GM19035 (cell line): ENCODE results near the gene MAGEC3.
"Not testable (repeated sequence)": the region's sequence is repeated elsewhere in the genome, so short reads cannot be mapped to it uniquely, and the experiment has no call there.

ENCODE experiments used
- ATAC-seq: cut with Tn5 transposase; IDR thresholded peaks from one replicate; pipeline ENCODE4 v1.9.1; 2021; ENCODE audit not compliant: unreplicated experiment

The MAGEC3 gene, protein sequence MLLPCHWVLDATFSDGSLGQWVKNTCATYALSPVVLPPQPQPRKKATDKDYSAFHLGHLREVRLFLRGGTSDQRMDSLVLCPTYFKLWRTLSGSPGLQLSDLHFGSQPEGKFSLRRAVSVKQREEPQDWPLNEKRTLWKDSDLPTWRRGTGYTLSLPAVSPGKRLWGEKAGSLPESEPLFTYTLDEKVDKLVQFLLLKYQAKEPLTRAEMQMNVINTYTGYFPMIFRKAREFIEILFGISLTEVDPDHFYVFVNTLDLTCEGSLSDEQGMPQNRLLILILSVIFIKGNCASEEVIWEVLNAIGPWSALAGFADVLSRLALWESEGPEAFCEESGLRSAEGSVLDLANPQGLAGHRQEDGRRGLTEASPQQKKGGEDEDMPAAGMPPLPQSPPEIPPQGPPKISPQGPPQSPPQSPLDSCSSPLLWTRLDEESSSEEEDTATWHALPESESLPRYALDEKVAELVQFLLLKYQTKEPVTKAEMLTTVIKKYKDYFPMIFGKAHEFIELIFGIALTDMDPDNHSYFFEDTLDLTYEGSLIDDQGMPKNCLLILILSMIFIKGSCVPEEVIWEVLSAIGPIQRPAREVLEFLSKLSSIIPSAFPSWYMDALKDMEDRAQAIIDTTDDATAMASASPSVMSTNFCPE

DNA sequence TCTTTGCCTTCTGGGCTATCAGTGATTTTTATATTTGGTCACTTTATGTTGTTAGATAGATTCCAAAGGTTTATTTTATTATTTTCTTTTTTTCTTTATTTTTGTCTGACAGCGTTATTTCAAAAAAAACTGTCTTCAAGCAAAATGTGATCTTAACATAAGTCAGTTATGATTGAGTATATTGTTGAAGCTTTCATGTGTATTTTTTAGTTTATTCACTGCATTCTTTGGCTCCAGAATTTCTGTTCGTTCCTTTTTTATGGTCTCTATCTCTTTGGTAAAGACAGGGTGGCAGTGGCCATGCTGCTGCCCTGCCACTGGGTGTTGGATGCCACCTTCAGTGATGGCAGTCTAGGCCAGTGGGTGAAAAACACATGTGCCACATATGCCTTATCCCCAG lies at the start of gene MAGEC3:
TSS of gene MAGEC3 (plus strand) at position 301 of the 400 bp plus-strand sequence. CDS start at position 301, 0 bp downstream.
- no peak for ATAC-seq

DNA sequence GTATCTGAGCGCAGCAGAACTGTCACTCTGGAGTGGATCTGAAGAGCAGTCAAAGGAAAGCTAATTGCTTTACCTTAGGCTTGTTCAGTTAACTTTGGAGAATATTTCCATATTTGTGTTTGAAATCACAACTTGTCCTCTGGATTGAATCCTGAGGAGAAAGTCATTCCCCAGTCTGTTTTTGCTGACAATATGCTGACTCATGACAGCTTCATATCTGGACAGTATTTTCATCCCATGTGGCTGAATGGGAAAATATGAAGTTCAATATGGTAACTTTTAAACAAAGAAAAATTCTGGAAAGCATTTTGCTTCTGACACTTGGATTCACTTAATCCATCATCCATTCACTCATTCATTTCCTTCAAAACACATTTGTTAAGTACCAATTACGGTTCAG lies 46.3 kb upstream of the MAGEC3 start:
- no peak for ATAC-seq

DNA sequence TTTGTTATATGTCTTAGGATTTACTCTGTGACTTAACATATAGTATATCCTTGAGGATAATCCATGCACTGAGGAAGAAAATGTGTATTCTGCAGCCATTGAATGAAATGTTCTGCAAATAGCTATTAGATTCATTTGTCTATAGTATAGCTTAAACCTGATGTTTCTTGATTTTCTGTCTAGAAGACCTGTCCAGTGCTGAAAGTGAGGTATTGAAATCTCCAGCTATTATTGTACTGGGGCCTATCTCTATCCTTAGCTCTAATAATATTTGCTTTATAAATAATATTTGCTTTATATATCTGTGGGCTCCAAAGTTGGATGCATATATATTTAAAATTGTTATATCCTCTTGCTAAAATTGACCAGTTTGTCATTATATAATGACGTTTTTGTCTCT lies 26.7 kb upstream of the MAGEC3 start:
- no peak for ATAC-seq

DNA sequence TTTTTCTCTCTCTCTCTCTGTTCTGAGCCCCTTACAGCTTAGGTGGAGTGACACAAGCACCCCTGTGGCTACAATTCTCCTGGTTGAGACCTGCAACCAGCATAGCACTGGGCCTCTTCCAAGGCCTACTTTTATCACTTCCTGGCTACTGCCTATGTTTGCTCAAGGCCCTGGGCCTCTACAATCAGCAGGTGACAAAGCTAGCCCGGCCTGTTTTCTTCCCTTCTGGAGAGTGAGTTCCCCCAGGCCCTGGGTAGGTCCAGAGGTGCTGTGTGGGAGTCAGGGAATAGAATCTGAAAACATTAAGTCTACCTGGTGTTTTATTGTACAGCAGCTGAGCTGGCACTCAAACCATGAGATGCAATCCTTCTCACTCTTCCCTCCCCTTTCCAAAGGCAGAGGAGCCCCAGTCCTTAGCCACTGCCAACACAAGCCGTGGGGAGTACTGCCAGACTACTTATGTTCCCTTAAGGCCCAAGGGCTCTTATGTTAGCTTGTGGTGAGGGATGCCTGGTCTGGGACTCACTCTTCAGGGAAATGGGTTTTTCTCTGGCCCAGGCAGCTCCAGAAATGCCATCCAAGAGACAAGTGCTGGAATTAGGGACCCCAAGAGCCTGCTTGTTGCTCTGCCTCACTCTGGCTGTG lies 23.8 kb upstream of the MAGEC3 start:
- ATAC-seq: no peak

DNA sequence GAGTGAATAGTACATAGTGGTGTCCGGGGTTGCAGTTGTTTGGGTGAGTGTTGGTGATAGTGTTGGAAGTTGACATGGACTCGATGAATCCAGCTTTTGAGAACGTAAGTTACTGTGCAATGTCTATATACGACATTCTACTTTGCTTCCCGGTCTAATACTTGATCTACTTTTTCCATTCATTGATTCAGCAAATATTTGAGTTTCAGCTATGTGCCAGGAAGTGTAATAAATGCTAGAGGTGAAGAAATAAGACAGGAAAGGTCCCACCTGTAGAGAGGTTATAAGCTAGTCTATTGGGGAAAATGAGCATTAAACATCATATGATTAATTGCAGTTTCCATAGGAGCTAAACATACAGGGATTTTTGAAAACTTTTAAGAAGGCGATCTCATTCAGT lies 22.2 kb upstream of the MAGEC3 start:
- no peak for ATAC-seq

DNA sequence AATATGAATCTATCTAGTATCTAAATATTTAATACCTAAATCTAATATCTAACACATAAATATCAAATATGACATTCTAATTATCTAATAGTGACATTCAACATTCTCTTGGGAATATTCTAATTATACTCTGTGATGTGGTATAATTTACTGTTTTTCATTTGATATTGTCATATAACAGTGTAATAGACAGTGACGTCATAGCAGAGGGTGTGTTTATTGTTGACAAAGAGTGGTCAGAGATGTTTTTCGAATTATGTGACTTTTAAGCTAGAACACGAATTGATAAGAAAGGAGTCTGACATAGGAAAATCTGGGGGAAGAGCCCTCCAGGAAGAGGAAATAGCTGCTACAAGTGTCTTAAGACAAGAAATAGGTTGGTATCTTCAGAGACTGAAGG lies 5.9 kb upstream of the MAGEC3 start:
- no peak for ATAC-seq

DNA sequence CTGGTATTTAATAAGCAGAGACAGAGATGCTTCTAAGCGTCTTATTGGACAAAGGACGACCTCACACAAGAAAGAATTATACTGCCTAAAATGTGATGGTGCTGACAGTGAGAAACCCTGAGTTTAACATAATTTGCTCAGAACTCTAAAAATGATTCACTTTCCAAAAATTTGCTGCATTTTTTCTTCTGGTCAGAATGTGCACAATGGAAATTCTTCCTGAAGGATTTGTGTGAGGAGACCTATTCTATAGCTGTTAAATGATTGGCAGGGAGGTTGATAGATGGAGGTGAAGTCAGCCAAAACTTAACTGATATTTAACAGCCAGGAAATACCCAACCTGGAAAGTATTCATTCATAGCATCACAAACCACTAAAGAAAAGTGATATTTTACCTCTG lies 1.7 kb downstream of the MAGEC3 start:
- no peak for ATAC-seq

DNA sequence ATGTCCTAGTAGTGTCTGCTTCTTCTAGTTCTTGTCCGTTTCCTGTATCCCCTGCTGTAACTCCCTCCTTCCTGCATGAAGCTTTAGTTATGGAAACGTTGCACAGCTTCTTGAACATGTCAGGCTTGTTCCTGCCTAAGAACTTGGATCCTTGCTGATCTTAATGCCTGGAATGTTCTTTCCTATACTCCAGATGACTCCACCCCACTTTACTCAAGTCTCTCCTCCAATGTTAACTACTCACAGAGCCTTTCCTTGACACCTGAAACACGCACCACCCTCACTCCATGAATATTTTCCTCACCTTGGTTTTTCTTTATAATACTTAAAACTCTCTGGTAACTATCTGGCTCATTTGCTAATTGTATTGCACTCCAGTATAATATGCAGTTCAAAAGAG lies 19.4 kb downstream of the MAGEC3 start:
- ATAC-seq: no peak

DNA sequence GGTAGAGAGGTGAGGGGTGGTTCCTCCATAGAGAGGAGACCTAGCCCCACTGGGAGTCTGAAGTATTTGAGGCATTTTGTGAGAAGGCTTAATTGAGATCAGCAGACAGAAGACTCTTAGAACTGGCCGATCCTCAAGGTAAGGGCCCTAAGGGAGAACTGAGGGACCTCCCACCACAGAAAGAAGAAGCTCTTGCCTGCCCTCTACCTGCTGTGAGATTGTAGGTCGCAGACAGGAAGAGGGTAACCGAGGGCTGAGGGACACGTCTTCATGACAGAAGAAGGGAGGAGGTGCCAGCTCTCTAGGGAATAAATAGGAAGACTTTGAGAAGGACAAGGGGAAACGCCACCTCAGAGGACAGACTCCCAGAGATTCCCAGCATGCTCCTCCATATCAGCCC lies 41.5 kb downstream of the MAGEC3 start:
- no peak for ATAC-seq

DNA sequence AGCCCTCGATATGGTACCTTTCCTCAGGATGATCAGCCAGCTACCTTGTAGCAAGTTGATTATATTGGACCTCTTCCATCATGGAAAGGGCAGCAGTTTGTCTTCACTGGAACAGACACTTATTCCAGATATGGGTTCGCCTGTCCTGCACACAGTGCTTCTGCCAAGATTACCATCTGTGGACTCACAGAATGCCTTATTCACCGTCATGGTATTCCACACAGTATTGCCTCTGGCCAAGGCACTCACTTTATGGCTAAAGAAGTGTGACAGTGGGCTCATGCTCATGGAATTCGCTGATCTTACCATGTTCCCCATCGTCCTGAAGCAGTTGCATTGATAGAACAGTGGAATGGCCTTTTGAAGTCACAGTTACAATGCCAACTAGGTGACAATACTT lies 50.7 kb downstream of the MAGEC3 start:
- ATAC-seq: not testable (repeated sequence)

DNA sequence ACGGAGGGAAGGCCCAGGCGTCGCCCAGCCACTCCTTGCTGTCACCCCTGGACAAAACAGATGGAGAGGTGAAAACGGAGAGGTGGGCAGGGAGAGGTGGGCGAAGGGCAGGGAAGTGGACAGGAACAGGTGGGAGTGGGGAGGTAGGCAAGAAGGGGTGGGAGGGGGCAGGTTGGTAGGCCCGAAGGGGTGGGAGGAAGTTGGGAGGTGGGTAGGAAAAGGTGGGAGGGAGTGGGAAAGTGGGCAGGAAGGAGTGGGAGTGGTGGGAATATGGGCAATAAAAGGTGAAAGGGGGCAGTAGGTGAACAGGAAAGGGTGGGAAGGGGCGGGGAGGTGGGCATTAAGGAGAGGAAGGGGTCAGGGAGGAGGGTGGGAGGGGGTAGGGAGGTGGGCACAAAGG lies 56.6 kb downstream of the MAGEC3 start:
- no peak for ATAC-seq

DNA sequence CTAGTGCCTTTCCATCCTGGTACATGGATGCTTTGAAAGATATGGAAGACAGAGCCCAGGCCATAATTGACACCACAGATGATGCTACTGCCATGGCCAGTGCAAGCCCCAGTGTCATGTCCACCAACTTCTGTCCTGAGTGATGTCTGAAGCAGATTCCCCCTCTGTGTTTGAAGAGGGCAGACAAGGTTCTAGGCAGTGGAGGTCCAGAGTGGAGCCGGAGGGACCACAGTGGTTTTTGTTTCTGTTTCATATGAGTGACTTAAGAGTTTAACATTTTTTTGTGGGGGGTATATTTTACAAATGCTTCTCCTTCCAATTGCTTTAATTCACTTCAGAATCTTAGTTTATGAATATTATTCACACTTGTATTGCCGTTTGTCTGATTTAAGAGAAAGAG lies 59.6 kb downstream of the MAGEC3 start:
- ATAC-seq: no peak

DNA sequence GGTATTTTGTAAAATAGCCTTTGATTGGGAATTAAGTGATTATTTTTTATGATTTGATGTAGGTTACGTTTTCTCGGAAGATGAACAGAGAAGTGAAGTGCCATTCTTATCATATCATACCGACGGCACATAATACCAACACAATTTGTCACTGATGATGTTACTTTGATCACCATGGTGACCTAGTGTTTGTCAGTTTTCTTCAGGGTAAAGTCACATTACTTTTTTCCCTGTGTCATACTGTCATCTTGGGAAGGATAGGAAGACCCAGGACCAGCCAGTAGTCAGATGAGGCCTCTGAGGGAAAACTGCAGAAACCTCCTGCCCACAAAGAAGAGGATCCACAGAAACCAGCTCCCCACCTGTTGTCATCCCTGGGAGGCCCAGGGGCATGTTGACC lies 64.2 kb downstream of the MAGEC3 start:
- ATAC-seq: no peak

DNA sequence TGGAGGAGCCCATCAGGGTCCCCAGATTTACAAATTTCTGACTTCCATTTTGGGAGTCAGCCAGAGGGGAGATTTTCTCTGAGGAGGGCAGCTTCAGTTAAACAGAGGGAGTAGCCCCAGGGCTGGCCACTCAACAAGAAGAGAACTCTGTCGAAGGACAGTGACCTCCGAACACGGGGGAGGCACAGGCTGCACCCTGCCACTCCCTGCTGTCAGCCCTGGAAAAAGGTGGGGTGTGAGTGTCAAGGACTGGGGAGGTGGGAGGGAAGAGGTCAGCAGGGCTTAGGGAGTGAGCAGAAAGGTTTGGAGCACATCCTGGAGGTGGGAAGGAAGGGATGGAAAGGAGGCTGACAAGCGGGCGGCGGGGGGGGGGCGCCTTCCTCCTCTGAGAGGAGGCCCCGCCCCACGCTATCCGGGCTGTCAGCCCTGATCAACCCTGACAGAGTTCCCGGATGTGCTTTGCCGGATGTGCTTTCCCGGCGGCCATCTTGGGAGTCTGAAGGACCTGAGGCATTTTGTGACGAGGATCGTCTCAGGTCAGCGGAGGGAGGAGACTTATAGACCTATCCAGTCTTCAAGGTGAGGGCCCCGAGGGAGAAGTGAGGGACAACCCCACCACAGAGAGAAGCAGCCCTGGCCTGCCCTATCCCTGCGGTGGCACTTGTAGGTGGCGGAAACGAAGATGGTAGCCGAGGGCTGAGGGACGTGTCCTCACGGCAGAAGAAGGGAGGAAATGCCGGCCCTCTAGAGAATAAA lies 65.5 kb downstream of the MAGEC3 start, which contains the start of gene MAGEC1:
TSS of gene MAGEC1 (plus strand) at position 495 of the 756 bp plus-strand sequence. CDS start 1,179 bp downstream, outside the sequence.
- no peak for ATAC-seq

DNA sequence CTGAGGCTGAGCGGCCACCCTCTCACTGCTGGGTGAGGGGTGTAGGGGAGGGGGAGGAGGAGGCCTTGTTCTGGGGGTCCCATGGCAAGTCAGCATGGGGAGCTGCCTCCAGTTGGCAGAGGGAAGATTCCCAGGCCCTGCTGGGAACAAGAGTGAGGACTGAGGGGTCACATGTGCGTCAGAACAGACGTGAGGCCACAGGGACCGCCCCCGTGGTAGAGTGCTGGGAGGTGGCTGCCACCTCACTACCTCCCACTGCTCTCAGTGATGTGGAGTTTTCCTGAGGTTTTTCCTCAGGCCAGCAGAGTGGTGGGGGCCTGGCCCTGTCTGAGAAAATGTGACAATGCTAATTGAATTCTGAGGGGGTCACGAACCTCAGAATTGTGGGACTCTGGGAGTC lies 66.1 kb downstream of the MAGEC3 start:
- no peak for ATAC-seq

DNA sequence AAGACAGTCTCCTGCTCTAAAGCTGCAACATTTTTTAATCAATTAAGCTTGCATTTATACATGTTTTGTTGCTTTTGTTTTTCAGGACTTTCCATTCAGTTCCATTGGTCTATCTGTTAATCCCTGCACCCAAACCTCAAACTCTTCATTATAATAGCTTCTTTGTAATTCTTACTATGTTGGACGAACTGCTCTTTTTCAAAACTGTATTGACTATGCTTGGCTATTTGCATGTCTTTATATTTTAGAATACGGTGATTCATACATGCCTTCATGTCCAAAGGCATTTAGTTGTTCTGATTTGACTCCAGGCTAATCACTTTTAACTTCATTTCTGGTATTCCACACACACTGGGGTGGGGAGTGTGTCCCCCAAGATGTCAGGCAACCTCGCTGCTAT lies 79.7 kb downstream of the MAGEC3 start:
- no peak for ATAC-seq

DNA sequence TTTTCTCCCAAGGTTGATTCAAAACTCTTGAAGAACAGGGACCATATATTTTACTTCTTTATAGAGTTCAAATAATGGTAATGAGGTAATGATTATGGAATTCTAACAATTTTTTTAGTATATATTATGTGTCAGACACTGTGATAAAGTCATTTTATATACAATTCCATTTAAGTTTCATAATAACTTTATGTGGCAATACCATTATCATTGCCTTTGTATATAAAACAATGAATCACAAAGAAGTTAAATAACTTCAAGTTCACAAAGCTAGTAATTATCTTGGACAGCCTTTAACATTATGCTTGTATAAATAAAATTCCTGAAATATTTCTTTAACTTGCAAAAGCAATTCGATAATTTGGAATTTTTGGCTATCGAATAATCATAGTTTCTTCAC lies 86.2 kb downstream of the MAGEC3 start:
- no peak for ATAC-seq

DNA sequence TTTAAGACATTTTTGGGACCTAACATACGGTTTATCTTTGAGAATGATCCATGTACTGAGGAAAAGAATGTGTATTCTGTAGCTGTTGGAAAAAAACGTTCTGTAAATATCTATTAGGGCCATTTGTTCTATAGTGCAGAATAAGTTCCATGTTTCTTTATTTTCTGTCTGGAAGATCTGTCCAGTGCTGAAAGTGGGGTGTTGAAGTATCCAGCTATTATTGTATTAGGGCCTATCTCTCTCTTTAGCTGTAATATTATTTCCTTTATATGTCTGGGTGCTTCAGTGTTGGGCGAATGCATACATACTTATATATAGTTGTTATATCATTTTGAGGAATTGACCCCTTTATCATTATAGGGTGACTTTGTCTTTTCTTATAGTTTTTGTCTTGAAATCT lies 90.3 kb downstream of the MAGEC3 start:
- ATAC-seq: no peak

DNA sequence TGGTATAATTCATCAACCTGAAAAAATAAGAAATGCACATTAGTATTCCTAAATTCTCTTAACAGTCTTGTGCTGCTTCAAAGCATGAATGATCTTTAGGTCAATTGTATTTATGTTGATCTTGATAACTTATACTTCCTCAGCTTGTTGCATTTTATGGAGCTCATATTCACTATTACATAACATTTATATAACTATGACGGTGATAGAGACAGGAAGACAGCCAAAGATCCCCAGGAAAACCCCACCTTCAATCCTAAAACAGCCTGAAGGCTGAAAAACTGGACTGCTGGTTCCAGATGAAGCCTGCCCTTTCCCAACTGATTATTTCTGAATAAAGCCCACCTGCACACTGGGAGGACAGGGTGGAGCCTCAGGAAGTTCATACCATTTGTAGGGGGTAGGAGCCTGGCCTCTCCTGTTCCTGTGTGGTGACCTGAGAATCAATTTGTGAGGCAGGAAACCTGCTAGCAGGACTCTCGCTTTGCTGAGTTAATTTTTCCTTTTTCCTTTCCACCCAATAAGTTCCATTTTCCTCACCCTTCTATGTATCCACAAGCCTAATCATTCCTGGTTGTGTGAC lies 96.0 kb downstream of the MAGEC3 start:
- ATAC-seq: no peak

DNA sequence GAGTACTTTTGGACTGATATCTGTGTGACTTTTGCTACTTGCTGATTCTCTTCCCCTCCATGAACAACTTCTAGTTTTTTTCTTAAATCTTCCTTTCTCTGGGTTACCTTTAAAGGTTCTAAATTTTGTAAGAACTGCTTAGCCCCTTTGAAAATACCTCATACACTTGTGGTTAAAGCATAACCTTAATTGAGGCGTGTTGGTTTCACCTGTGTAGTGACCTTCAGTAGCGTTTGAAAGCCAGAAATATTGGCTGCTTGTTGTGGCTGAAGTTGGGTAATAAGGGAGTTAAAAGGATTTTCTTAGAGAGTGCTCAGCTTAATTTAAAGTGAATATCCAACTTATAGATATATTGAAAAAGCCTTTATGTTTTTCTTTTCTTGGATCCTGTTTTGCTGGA lies 97.5 kb downstream of the MAGEC3 start:
- no peak for ATAC-seq

DNA sequence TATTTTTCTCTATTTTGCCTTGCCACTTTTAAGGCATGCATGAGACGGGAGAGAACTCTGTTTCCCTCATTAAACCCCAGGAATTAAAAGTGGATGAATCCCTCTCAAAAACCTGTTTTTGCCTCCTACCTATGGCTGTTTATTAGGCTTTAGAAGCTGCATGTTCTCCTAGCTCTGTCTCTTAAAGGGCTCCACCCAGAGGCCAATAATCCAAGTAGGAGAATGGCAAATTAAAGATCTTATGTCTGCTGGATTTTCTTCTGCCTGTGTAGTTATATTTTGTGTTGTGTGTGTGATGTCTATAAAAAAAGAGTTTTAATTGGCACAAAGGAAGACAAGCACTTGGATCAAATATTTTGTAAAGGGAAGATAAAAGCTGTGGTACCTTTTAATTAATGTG lies 98.0 kb downstream of the MAGEC3 start:
- no peak for ATAC-seq
